Pulmonary artery endothelial cell (primary cell): ENCODE results near the gene ZP2. TPM values are rescaled to one million over a fixed set of nuclear protein-coding genes. Genes with fewer than 3 reads are reported as not detected.
"Not testable (repeated sequence)": the region's sequence is repeated elsewhere in the genome, so short reads cannot be mapped to it uniquely, and the experiment has no call there.

Source experiments
- DNase-seq: peaks from one replicate; pipeline ENCODE4 v3.0.0-alpha.2; 2011; ENCODE audit warnings: low read depth, low spot score
- total RNA-seq: library from RNA; depleted of rRNA; stranded (reverse); fragments of >200 nt; gene quantifications from 2 replicates; pipeline ENCODE4 v1.2.3, GENCODE V29; 2014

ZP2 gene
- total RNA-seq, 1 donor from 2014 or later: not detected

GRCh38 chr16:21152160-21153030, 59.0 kb downstream of the ZP2 start:
- not testable (repeated sequence) for DNase-seq

- DNase-seq: no peak
Measured at GRCh38 chr16:21150375-21151001, 60.9 kb downstream of the ZP2 start, which contains the start of gene DNAH3. TSS of gene DNAH3 (minus strand) at chr16:21150846. CDS start at chr16:21150319, 527 bp downstream.

Other genes with a start within 250 kb of the ZP2 start
- under 0.01 TPM in 1 of 2 replicates, not detected in the other for gene DNAH3, start 60.7 kb downstream of the ZP2 start, total RNA-seq
- 36.6 and 46.4 TPM in 2 replicates for gene LDAF1, start 52.9 kb downstream of the ZP2 start, total RNA-seq
- not detected in 2 replicates for gene ANKS4B, start 22.1 kb upstream of the ZP2 start, total RNA-seq
- gene CRYM, start 66.7 kb upstream of the ZP2 start, total RNA-seq: not detected in 2 replicates